Measurements from ENCODE around the gene BAG1. TPM values are rescaled to one million over a fixed set of nuclear protein-coding genes. Genes with fewer than 3 reads are reported as not detected.

Gene BAG1
- total RNA-seq, 4 donors from 2014 or later: 63.6 to 140 (median 70.8) TPM

GRCh38 chr9:33245341-33245740 is 19.2 kb downstream of the BAG1 start:
- TF ChIP-seq CTCF (IDR thresholded peaks at IDR 0.05) (no peak), POLR2AphosphoS5 (IDR thresholded peaks at IDR 0.05) (no peak), POLR2A (IDR thresholded peaks at IDR 0.05) (no peak), EP300 (IDR thresholded peaks at IDR 0.05) (no peak)
- WGBS: 95% methylated on average over 2 of the region's 2 CpGs
- Histone ChIP-seq H3K4me1 (peaks cover under 1% of the 10 kb centered on the region), H3K4me3 (no peak overlapping the region), H3K9me3 (no peaks in the 10 kb centered on the region), H3K27ac (no peak overlapping the region), H3K27me3 (no peaks in the 10 kb centered on the region), H3K36me3 (peaks cover 6% of the 10 kb centered on the region)
- DNase-seq (ENCODE audit: low spot score in 2 of 2): peak in 1 of 2 donors; percentile 32

GRCh38 chr9:33244137-33244784 is 20.2 kb downstream of the BAG1 start:
- TF ChIP-seq CTCF (IDR thresholded peaks at IDR 0.05) (no peak), POLR2AphosphoS5 (IDR thresholded peaks at IDR 0.05) (no peak), POLR2A (IDR thresholded peaks at IDR 0.05) (no peak), EP300 (IDR thresholded peaks at IDR 0.05) (no peak)
- DNase-seq (ENCODE audit: low spot score in 2 of 2): peak in 1 of 2 donors; percentile 26
- Histone ChIP-seq H3K4me1 (no peaks in the 10 kb centered on the region), H3K27me3 (no peaks in the 10 kb centered on the region), H3K36me3 (peaks cover 6% of the 10 kb centered on the region), H3K9me3 (no peaks in the 10 kb centered on the region), H3K4me3 (no peak overlapping the region), H3K27ac (no peak overlapping the region)
- WGBS: 86% methylated on average over 9 of the region's 9 CpGs

- Histone ChIP-seq H3K36me3 (no peaks in the 10 kb centered on the region), H3K4me3 (no peak overlapping the region), H3K4me1 (no peaks in the 10 kb centered on the region), H3K27me3 (no peaks in the 10 kb centered on the region), H3K27ac (no peak overlapping the region), H3K9me3 (no peaks in the 10 kb centered on the region)
- 82% methylated on average over 6 of the region's 6 CpGs for WGBS
- no peak for DNase-seq (ENCODE audit: low spot score in 2 of 2)
- TF ChIP-seq CTCF (IDR thresholded peaks at IDR 0.05) (no peak), EP300 (IDR thresholded peaks at IDR 0.05) (no peak), POLR2AphosphoS5 (IDR thresholded peaks at IDR 0.05) (no peak)
Measured at GRCh38 chr9:33242609-33243134, 21.8 kb downstream of the BAG1 start.

- H3K27me3 ChIP-seq: no peaks in the 10 kb centered on the region
- H3K4me3 ChIP-seq: no peak overlapping the region
- peak in 1 of 2 donors; percentile 49 for DNase-seq (ENCODE audit: low spot score in 2 of 2)
- TF ChIP-seq POLR2A (IDR thresholded peaks at IDR 0.05) (no peak), POLR2AphosphoS5 (IDR thresholded peaks at IDR 0.05) (no peak), EP300 (IDR thresholded peaks at IDR 0.05) (no peak), CTCF (IDR thresholded peaks at IDR 0.05) (no peak)
- H3K27ac ChIP-seq: no peak overlapping the region
- WGBS: 68% methylated on average over 5 of the region's 5 CpGs
- no peaks in the 10 kb centered on the region for H3K4me1 ChIP-seq
- H3K9me3 ChIP-seq: no peaks in the 10 kb centered on the region
- H3K36me3 ChIP-seq: no peaks in the 10 kb centered on the region
Measured at GRCh38 chr9:33241298-33241697, 23.2 kb downstream of the BAG1 start.

- 61% methylated on average over 3 of the region's 7 CpGs for WGBS
- H3K36me3 ChIP-seq: no peaks in the 10 kb centered on the region
- no peaks in the 10 kb centered on the region for H3K9me3 ChIP-seq
- H3K4me3 ChIP-seq: no peak within 1 kb of the TSS
- no peak within 1 kb of the TSS for H3K27ac ChIP-seq
- no peaks in the 10 kb centered on the region for H3K27me3 ChIP-seq
- H3K4me1 ChIP-seq: peaks cover 5% of the 10 kb centered on the region
- peak; percentile 59 to 70 for DNase-seq (ENCODE audit: low spot score in 2 of 2)
- no peak for TF ChIP-seq EP300 (IDR thresholded peaks at IDR 0.05)
- TF ChIP-seq POLR2A (IDR thresholded peaks at IDR 0.05): no peak
- TF ChIP-seq POLR2AphosphoS5 (IDR thresholded peaks at IDR 0.05): no peak
- TF ChIP-seq CTCF (IDR thresholded peaks at IDR 0.05): no peak
Measured at GRCh38 chr9:33239921-33240320, 24.6 kb downstream of the BAG1 start, which contains the start of gene SPINK4. TSS of gene SPINK4 (plus strand) at chr9:33240167. CDS start at chr9:33240209, 42 bp downstream.
